NCI-H526 treated with DMSO at 0.1 percent for 48 hours (cell line): ENCODE measurements around the gene DDAH1.

Experiments used
- DNase-seq: peaks from one replicate; lab custom pipeline; 2025; lab: John Stamatoyannopoulos, UW

Gene DDAH1

GRCh38 chr1:85303440-85304162 lies 161.4 kb downstream of the DDAH1 start:
- no peak for DNase-seq

DNA sequence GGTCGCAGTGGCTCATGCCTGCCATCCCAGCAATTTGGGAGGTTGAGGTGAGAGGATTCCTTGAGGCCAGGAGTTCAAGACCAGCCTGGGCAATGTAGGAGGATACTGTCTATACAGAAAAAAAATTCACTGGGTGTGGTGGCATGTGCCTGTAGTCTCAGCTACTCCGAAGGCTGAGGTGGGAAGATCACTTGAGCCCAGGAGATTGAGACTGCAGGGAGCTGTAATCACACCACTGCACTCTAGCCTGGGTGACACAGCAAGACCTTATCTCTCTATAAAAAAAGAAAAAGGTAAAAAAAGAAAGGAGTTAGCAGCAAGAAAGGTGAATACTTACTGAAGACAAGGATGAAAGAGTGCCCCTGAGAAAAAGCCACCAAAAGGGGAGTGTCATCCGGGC lies 164.8 kb downstream of the DDAH1 start:
- DNase-seq, result no peak

DNA sequence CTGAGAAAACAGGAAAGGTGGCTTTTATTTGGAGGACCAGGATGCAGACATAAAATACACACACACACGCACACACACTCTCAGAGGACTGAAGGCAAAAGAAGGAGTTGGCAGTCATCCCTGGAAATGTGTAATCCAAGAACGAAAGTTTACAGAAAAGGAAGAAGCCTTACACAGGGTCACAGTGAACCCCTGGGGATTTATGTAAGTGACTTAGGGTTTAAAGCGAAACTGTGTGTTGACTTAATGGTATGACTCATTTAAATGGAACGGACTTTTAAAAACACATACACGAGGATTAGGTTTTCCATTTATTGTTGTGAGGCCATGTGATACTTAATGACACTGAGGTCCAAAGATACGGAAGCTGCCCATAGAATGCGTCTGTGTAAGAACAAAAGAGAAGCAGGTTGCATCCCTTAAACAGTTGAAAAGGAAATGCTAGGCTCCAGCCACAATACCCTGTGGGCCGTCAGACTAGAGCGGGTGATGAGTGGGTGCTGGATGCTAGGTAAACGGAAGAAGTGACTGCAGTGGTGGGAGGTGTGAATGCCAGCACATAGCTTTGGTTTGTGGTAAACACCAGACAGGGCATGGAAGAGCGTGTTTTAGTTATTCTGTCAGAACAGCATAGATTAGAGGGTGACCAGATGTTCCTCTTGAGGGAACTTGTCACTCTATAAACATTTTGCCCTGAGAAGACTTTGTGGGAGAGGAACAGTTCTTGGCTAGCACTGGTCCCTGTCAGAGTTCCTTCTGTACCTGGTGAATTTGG lies 166.9 kb downstream of the DDAH1 start:
- DNase-seq, result no peak

GRCh38 chr1:85297538-85297854 lies 167.5 kb downstream of the DDAH1 start:
- no peak for DNase-seq

- no peak for DNase-seq
Measured at GRCh38 chr1:85296980-85297379, 168.0 kb downstream of the DDAH1 start.

DNA sequence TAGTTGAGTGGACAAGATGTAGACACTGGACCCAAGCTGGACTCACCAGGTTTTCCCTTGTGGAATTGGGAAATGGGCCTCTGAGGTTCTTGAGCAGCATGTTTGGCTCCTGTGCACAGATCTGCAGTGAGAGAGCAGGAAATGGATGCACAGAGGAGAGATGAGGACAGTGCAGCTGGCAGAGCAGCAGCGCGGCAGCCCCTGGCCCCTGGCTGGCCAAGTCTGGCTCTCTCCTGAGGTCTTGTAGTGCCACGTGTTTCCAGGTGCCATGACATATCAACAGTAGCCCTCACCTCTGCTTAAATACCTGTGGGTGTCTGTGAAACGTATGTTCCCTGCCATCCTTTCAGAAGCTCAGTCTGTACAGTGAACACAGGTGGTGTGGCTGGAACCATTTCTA lies 169.3 kb downstream of the DDAH1 start:
- DNase-seq, result no peak

- no peak for DNase-seq
Measured at GRCh38 chr1:85295006-85295431, 169.9 kb downstream of the DDAH1 start.

DNA sequence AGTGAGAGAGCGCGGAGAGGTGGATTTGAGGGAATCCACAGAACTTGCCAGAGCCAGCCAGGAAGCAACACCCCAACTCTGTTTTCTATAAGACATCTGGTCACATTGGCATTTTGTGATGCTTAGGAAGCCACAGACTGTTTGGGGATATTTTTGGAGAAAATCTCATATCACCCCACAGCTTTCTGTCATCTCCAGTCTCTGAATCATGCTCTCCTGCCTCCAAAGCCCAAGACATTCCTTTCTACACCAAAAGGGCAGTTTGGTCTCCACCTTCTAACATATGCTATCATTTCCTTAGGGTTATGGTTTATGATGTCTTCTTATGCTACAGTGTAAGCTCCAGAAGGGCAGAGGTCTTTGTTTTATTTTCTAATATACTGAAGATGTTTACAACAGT lies 174.1 kb downstream of the DDAH1 start:
- DNase-seq, result no peak

DNA sequence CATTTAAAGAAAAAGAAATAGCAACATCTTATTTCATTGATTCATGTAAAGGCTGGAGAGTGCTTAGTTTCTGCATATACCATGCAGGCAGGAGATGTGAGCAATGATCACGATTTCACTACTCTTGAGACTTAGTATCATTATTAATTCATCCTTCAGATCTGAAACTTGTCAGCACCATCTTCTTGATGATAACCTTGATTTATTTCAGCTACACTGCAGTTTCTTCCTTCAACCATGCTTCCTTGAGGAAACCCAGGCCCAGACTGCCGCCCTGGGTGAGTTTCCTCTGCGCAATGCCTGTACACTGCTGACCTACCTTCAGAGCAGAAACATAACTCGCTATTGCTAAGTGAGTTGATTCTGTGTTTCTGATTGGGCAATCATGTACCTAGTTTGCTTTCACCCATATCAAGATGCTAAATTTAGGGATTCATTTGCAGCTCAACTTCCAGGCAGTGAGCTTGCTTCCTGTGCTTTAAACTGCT lies 175.1 kb downstream of the DDAH1 start:
- no peak for DNase-seq

GRCh38 chr1:85289207-85289847 lies 175.6 kb downstream of the DDAH1 start:
- no peak for DNase-seq

GRCh38 chr1:85284202-85284601 lies 180.8 kb downstream of the DDAH1 start:
- no peak for DNase-seq

GRCh38 chr1:85283475-85284199 lies 181.3 kb downstream of the DDAH1 start:
- DNase-seq, result no peak

GRCh38 chr1:85282424-85282823 lies 182.5 kb downstream of the DDAH1 start:
- no peak for DNase-seq

GRCh38 chr1:85280636-85281035 lies 184.3 kb downstream of the DDAH1 start:
- DNase-seq, result no peak

- no peak for DNase-seq
Measured at GRCh38 chr1:85279458-85280080, 185.4 kb downstream of the DDAH1 start.

DNA sequence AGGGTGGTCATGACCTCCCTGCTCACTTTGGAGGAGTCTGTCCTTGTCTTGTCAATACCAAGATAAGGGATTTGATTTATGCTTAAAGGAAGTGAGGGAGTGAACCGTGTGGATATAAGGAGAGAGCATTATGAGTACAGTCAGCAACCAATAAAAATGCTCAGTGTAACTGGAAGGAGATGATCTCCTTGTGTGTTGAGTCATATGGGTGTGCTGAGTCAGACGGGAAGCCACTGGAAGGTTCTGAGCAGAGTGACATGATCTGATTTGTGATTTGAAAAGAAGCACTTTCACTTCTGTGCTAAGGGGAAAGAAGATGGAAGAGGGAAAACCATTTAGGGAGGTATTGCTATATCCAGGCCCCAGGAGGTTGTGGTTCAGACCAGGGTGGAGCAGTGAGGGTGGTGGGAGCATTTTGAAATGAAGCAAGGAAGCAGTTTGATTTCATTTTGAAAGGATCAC lies 186.1 kb downstream of the DDAH1 start:
- DNase-seq, result no peak

GRCh38 chr1:85277802-85278201 lies 187.2 kb downstream of the DDAH1 start:
- no peak for DNase-seq

DNA sequence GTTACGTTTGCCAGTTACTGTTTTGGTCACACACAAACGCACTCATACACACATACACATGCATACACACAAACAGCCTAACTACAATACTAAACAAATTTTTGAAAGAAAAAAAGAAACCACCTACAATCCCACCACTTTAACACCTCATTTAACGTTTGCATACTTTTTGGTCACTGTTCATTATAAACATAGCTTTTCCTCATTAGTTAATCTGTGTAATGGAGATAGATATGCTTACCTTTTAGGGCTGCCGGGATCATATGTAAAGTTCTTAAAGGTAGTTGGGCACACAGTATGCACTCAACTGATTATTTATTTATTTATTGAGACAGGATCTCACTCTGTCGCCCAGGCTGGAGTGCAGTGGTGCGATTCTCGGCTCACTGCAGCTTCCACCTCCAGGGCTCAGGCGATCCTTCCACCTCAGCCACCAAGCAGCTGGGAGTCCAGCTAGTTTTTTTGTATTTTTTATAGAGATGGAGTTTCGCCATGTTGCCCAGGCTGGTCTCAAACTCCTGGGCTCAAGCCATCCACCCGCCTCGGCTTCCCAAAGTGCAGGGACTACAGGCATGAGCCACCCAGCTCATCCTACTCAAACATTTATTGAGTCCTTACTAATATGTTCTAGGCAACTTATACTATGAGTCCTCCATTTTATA lies 187.8 kb downstream of the DDAH1 start:
- no peak for DNase-seq

GRCh38 chr1:85276215-85276977 lies 188.6 kb downstream of the DDAH1 start, which contains the start of gene BCL10:
Gene BCL10, minus strand, starts transcription at chr1:85276632. Its CDS starts 280 bp downstream, at chr1:85276352.
- peak; percentile 97 for DNase-seq

- no peak for DNase-seq
Measured at GRCh38 chr1:85275701-85276214, 189.2 kb downstream of the DDAH1 start.
